Measurements from ENCODE around the gene ARPC1A. TPM values are rescaled to one million over a fixed set of nuclear protein-coding genes. Genes with fewer than 3 reads are reported as not detected.
A peak's percentile ranks its signal among the peaks of the same experiment; 100 is the strongest.

The ARPC1A gene
- total RNA-seq, 1 experiment from 2014 or later, result 291 TPM

- DNase-seq (ENCODE audit: low read depth), result peak; percentile 99
Observed at GRCh38 chr7:99408379-99409191, 82.9 kb downstream of the ARPC1A start, which contains the start of the genes BUD31 and PDAP1. BUD31 (plus strand) TSS chr7:99408969; CDS start chr7:99411093, 2,124 bp downstream. PDAP1 (minus strand) TSS chr7:99408597; CDS start chr7:99408548, 49 bp downstream.

DNA sequence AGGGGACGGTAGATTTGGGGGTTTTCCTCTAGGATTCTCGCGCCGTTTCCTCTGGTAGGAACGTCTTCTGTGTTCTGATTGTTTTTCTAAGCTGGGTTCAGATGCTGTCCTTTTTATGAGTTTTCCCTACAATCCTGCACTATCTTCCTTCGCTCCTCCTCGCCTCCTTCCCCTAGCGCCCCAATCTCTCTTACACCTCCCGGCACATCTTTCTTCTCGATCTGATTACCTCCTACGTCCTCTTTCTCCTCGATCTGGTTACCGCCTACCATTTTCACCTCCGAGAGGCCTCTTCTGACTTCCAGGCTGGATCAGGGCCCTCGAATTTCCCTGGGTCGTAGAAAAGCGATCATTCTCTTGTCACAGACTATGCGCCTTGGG, 83.5 kb downstream of the ARPC1A start:
- no peak for DNase-seq (ENCODE audit: low read depth)

DNA sequence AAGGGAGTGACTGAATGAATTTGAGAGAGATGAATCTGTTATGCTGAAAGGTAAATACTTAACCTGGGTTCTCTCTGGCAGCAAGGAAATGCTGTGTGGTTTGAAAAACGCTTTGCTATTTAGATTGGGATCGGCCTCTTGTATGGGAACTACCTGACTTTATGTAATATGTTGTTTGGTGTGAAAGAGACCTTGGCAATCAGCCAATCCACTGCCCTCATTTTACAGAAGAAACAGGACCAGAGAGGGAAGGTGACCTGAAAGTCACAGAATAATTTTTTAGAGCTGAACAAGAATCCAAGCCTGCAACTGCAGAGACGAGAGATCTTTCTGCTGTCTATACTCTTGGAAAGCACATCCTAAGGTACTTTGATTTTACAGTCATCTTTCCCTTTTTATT, 84.1 kb downstream of the ARPC1A start:
- no peak for DNase-seq (ENCODE audit: low read depth)

DNA sequence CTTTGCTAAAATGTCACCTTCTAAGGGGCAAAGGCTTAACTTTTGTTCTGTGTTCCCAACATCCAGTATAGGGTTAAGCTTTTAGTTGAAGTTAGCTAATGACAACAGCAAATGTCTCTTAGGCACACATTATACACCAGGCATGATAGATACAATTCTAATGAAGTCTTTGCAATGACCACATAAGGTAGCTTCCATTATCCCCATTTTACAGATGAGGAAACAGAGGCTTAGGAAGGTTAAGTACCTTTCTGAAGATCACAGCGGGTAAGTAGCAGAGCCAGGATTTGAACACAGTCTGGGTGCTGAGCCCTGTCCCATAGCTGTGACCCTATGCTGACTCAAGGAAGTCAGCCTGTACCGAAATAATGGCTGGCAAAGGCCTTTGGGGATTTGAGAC, 84.9 kb downstream of the ARPC1A start:
- no peak for DNase-seq (ENCODE audit: low read depth)

- peak; percentile 69 for DNase-seq (ENCODE audit: low read depth)
Observed at GRCh38 chr7:99415513-99416127, 89.9 kb downstream of the ARPC1A start.

Other genes with a start within 250 kb of the ARPC1A start
- gene SMURF1, start 181.8 kb upstream of the ARPC1A start, total RNA-seq (2014; rRNA removed; shearing (Covaris generic)), result 42.5 and 46.6 TPM in 2 replicates
- gene KPNA7, start 117.8 kb upstream of the ARPC1A start, total RNA-seq (2014; rRNA removed; shearing (Covaris generic)), result not detected in 2 replicates
- gene MYH16, start 53.1 kb upstream of the ARPC1A start, total RNA-seq (2014; rRNA removed; shearing (Covaris generic)), result 0.51 TPM in 1 of 2 replicates, not detected in the other
- 377 and 446 TPM in 2 replicates for gene ARPC1B, start 48.8 kb downstream of the ARPC1A start, total RNA-seq (2014; rRNA removed; shearing (Covaris generic))
- 263 and 279 TPM in 2 replicates for gene PDAP1, start 82.7 kb downstream of the ARPC1A start, total RNA-seq (2014; rRNA removed; shearing (Covaris generic))
- gene BUD31, start 83.1 kb downstream of the ARPC1A start, total RNA-seq (2014; rRNA removed; shearing (Covaris generic)), result 374 and 510 TPM in 2 replicates
- 9.7 and 11.9 TPM in 2 replicates for gene PTCD1, start 112.9 kb downstream of the ARPC1A start, total RNA-seq (2014; rRNA removed; shearing (Covaris generic))
- 51.9 and 60.1 TPM in 2 replicates for gene CPSF4, start 113.0 kb downstream of the ARPC1A start, total RNA-seq (2014; rRNA removed; shearing (Covaris generic))
- gene ATP5MF, start 140.3 kb downstream of the ARPC1A start, total RNA-seq (2014; rRNA removed; shearing (Covaris generic)), result 686 and 1,432 TPM in 2 replicates
- gene ZNF789, start 147.0 kb downstream of the ARPC1A start, total RNA-seq (2014; rRNA removed; shearing (Covaris generic)), result 15.6 and 17.8 TPM in 2 replicates
- 33.4 and 37.5 TPM in 2 replicates for gene ZNF394, start 174.4 kb downstream of the ARPC1A start, total RNA-seq (2014; rRNA removed; shearing (Covaris generic))
- gene ZKSCAN5, start 178.8 kb downstream of the ARPC1A start, total RNA-seq (2014; rRNA removed; shearing (Covaris generic)), result 20.5 and 27.7 TPM in 2 replicates
- gene FAM200A, start 226.2 kb downstream of the ARPC1A start, total RNA-seq (2014; rRNA removed; shearing (Covaris generic)), result 18.7 and 22.4 TPM in 2 replicates
- 89.1 and 116 TPM in 2 replicates for gene ZNF655, start 232.7 kb downstream of the ARPC1A start, total RNA-seq (2014; rRNA removed; shearing (Covaris generic))